PC-9 (cell line): Measurements from ENCODE around the gene MYO16. TPM values are rescaled to one million over a fixed set of nuclear protein-coding genes. Genes with fewer than 3 reads are reported as not detected.

ENCODE experiments used
- BruUV-seq: library from RNA; stranded (reverse); fragments of 400-500 nt; replicated peaks from 2 replicates; lab custom pipeline; 2021; lab: Mats Ljungman, UMichigan
- CTCF ChIA-PET: fragments of 300-600 bp; sonication (Branson Sonifier 250); formaldehyde crosslinking; loops from one replicate; lab custom pipeline; 2022; ENCODE audit warnings: antibody characterized with exemption; lab: Charles Lee
- POLR2A ChIA-PET: fragments of 300-600 bp; sonication (Branson Sonifier 250); formaldehyde crosslinking; loops from one replicate; lab custom pipeline; 2022; ENCODE audit warnings: antibody characterized with exemption; ENCODE audit not compliant: unreplicated experiment; lab: Charles Lee
- DNase-seq, 2 experiments: peaks; one replicate each; pipeline versions ENCODE4 v3.0.0 to v3.0.0-alpha.2; 2015 to 2022; ENCODE audit warnings: mixed read lengths in 1 of 2
- H2AFZ ChIP-seq: fragments of 200-600 bp; sonication (generic); 2 replicates; pipeline ENCODE4 v1.8.1; 2017; ENCODE audit warnings: antibody characterized with exemption
- H3F3A ChIP-seq: fragments of 200-600 bp; sonication (generic); 2 replicates; pipeline ENCODE4 v1.8.1; 2017; ENCODE audit warnings: antibody characterized with exemption, mild to moderate bottlenecking, low read depth; ENCODE audit not compliant: insufficient read depth
- H3K27ac ChIP-seq: fragments of 200-600 bp; sonication (generic); 2 replicates; pipeline ENCODE4 v1.6.1; 2016; ENCODE audit warnings: mixed run types
- H3K27me3 ChIP-seq: fragments of 200-600 bp; sonication (generic); 2 replicates; pipeline ENCODE4 v1.6.1; 2016; ENCODE audit warnings: low read depth, mixed run types; ENCODE audit not compliant: insufficient read depth
- H3K36me3 ChIP-seq: fragments of 200-600 bp; sonication (generic); 2 replicates; pipeline ENCODE4 v1.6.1; 2016; ENCODE audit warnings: low read depth, mixed run types
- H3K4me1 ChIP-seq: fragments of 200-600 bp; sonication (generic); replicated peaks from 2 replicates; pipeline ENCODE4 v1.6.1; 2016; ENCODE audit warnings: mixed run types; ENCODE audit not compliant: insufficient read depth
- H3K4me2 ChIP-seq: fragments of 200-600 bp; sonication (generic); 2 replicates; pipeline ENCODE4 v1.6.1; 2017; ENCODE audit warnings: mixed run types
- H3K4me3 ChIP-seq: fragments of 200-600 bp; sonication (generic); 2 replicates; pipeline ENCODE4 v1.6.1; 2016; ENCODE audit warnings: mixed run types
- H3K79me2 ChIP-seq: fragments of 200-600 bp; sonication (generic); 2 replicates; pipeline ENCODE4 v1.6.1; 2017; ENCODE audit warnings: low read depth, mixed run types
- H3K9me2 ChIP-seq: fragments of 200-600 bp; sonication (generic); 2 replicates; pipeline ENCODE4 v1.8.1; 2017; ENCODE audit warnings: mild to moderate bottlenecking; ENCODE audit not compliant: insufficient read depth
- H3K9me3 ChIP-seq: fragments of 200-600 bp; sonication (generic); 2 replicates; pipeline ENCODE4 v1.8.1; 2016; ENCODE audit warnings: low read depth; ENCODE audit not compliant: insufficient read depth
- H4K20me1 ChIP-seq: fragments of 200-600 bp; sonication (generic); 2 replicates; pipeline ENCODE4 v1.8.1; 2017; ENCODE audit not compliant: insufficient read depth
- EZH2 ChIP-seq: fragments of 200-600 bp; sonication (generic); IDR thresholded peaks from 2 replicates; pipeline ENCODE4 v1.8.0; 2017; ENCODE audit warnings: antibody characterized with exemption, low read depth
- intact Hi-C: fragments of 100-400 bp; cut with micrococcal nuclease; formaldehyde crosslinking; loops from one replicate; pipeline ENCODE4 v1.10.0; 2022; ENCODE audit not compliant: unreplicated experiment
- total RNA-seq: library from RNA; stranded (reverse); gene quantifications from 2 replicates; pipeline ENCODE4 v1.2.3, GENCODE V29; 2021
- TF ChIP-seq, protein P1 (sequence below): fragments of 200-600 bp; sonication (generic); conservative IDR thresholded peaks from 2 replicates; pipeline ENCODE4 v1.6.1; 2017; ENCODE audit warnings: mixed run types, antibody characterized with exemption, mild to moderate bottlenecking, moderate library complexity

Gene MYO16
- total RNA-seq, 1 experiment from 2014 or later: 0.59 TPM

DNA sequence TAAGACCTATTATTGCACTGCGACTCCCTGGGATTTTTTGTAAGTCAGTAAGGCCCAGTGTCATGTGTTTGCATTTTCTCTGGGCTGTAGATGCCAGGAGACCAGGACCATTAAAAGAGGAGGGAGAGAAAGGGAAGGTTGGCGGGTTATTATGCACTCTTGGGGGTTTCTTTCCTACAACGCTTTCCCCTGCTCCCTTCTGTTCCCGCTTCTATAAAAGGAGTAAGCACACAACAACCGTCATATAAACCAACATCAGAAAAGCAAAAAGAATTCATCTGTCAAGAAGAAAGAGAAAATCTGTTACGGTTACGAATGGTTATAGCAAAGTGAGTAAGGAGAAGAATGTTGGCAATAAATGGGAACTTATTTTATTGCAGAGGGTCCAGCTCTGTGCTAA is 615.2 kb downstream of the MYO16 start:
- no TSS peak for BruUV-seq
- Histone ChIP-seq H2AFZ (no peak overlapping the region), H3K79me2 (peaks cover 85% of the 10 kb centered on the region), H3K36me3 (peaks cover 56% of the 10 kb centered on the region), H3K9me2 (no peaks in the 10 kb centered on the region), H3K9me3 (peaks cover 8% of the 10 kb centered on the region; the same call in 1 of the 2 replicates), H4K20me1 (no peaks in the 10 kb centered on the region), H3K27ac (peak overlapping the region; percentile 92), H3K4me1 (peaks cover 40% of the 10 kb centered on the region), H3K4me2 (peak overlapping the region; percentile 68), H3K4me3 (peak overlapping the region; percentile 22; the same call in 1 of the 2 replicates), H3F3A (peaks cover 33% of the 10 kb centered on the region), H3K27me3 (no peaks in the 10 kb centered on the region)
- ChIA-PET POLR2A (no interaction called here), CTCF (interaction anchor here (0.7 kb wide), 1 partner anchor 847 kb away, joined by 3 read pairs; no protein-coding TSS in a partner anchor)
- peak in 1 of 2 experiments; percentile 20 for DNase-seq
- intact Hi-C loops: loop anchor here (2.0 to 10.0 kb wide), 2 partner anchors 64 to 1470 kb away; partner anchors contain the start of gene ING1
- no peak for TF ChIP-seq EZH2
- TF ChIP-seq, protein P1, sequence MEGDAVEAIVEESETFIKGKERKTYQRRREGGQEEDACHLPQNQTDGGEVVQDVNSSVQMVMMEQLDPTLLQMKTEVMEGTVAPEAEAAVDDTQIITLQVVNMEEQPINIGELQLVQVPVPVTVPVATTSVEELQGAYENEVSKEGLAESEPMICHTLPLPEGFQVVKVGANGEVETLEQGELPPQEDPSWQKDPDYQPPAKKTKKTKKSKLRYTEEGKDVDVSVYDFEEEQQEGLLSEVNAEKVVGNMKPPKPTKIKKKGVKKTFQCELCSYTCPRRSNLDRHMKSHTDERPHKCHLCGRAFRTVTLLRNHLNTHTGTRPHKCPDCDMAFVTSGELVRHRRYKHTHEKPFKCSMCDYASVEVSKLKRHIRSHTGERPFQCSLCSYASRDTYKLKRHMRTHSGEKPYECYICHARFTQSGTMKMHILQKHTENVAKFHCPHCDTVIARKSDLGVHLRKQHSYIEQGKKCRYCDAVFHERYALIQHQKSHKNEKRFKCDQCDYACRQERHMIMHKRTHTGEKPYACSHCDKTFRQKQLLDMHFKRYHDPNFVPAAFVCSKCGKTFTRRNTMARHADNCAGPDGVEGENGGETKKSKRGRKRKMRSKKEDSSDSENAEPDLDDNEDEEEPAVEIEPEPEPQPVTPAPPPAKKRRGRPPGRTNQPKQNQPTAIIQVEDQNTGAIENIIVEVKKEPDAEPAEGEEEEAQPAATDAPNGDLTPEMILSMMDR: no peak

DNA sequence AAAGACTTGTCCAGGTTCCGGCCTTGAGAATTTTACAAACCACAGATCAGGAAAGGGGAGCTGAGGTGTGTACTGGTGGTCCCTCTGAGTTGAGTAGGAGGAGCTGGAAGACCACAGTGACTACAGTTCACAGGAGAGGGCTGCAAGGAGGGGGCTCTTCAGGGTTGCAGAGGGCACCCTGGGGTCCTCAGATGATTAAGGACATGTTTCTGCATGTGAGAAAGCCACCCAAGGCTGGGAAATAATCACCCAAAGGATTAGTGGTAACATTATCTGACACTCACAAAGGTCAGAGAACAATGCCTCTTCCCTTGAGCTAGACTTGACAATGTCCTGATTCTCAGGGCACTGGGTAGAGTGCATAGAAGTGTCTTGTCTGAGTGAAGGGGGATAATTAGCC is 616.6 kb downstream of the MYO16 start:
- H3K9me3 ChIP-seq: peaks cover 15% of the 10 kb centered on the region; the same call in 1 of the 2 replicates
- intact Hi-C loops: loop anchor here (10.0 kb wide), 1 partner anchor 1469 kb away; the partner anchor contains the start of gene ING1
- POLR2A ChIA-PET: no interaction called here
- no peak overlapping the region for H2AFZ ChIP-seq
- BruUV-seq: no TSS peak
- peaks cover 58% of the 10 kb centered on the region for H3K36me3 ChIP-seq
- H3K27ac ChIP-seq: 0 out of 2 replicates have a peak overlapping the region, but pooled peaks have one; percentile 92
- H3K4me2 ChIP-seq: no peak overlapping the region
- TF ChIP-seq EZH2: no peak
- TF ChIP-seq, protein P1: no peak
- CTCF ChIA-PET: no interaction called here
- H3K27me3 ChIP-seq: no peaks in the 10 kb centered on the region
- no peak overlapping the region for H3K4me3 ChIP-seq
- H3F3A ChIP-seq: peaks cover 46% of the 10 kb centered on the region
- H3K79me2 ChIP-seq: peaks cover 86% of the 10 kb centered on the region
- DNase-seq: peak in 1 of 2 experiments; percentile 24
- H4K20me1 ChIP-seq: no peaks in the 10 kb centered on the region
- H3K9me2 ChIP-seq: no peaks in the 10 kb centered on the region
- H3K4me1 ChIP-seq: peaks cover 44% of the 10 kb centered on the region

DNA sequence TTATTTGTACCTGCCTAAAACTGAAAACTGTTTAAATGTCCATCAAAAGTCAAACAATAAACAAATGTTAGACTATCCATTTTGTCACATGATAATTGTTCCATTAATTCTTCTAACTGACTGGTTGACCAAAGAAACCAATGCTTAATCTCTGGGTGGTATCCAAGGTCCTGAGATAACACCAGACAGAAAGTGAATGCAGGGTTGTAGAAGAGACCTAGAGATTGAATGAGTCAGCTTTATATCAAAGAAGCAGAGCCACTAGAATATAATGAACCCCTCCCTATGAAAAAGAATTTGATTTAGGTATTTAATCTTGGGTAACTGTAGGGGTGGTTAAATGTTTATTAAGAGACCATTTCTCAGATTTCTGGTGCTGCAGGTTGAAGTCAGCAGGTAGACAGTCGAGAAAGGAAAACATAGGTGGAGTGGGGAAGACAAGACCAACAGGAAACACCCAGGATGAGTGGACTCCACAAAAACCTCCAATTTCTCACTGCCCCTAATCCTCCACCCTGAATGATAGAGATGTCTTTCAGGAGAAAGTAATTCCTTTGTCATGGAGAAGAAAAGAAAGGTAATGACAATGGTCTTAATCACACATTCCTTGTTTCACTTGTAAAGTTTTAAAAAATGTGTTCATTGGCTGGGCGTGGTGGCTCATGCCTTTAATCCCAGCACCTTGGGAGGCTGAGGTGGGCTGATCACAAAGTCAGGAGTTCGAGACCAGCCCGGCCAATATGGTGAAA is 620.5 kb downstream of the MYO16 start:
- Histone ChIP-seq H4K20me1 (no peaks in the 10 kb centered on the region), H3K4me1 (peaks cover 17% of the 10 kb centered on the region), H3K9me2 (no peaks in the 10 kb centered on the region), H3K9me3 (peaks cover 29% of the 10 kb centered on the region), H2AFZ (no peak overlapping the region), H3K36me3 (peaks cover 68% of the 10 kb centered on the region), H3F3A (peaks cover 36% of the 10 kb centered on the region), H3K27ac (peak overlapping the region; percentile 43), H3K79me2 (peaks cover 98% of the 10 kb centered on the region), H3K4me3 (no peak overlapping the region), H3K4me2 (no peak overlapping the region), H3K27me3 (no peaks in the 10 kb centered on the region)
- no TSS peak for BruUV-seq
- POLR2A ChIA-PET: no interaction called here
- DNase-seq: peak in 1 of 2 experiments; percentile 55
- TF ChIP-seq, protein P1: no peak
- TF ChIP-seq EZH2: no peak
- CTCF ChIA-PET: no interaction called here
- intact Hi-C loops: loop anchor here (10.0 kb wide), 1 partner anchor 1465 kb away; the partner anchor contains the start of gene ING1
